Neutrophil (primary cell): ENCODE measurements around the gene KASH5.

Experiments used
- H3K27ac ChIP-seq: fragments of 200-600 bp; sonication (generic); 2 replicates; pipeline ENCODE4 v1.5.1; 2016; ENCODE audit warnings: mild to moderate bottlenecking, moderate library complexity
- H3K27me3 ChIP-seq: fragments of 200-600 bp; sonication (generic); 2 replicates; pipeline ENCODE4 v1.6.0; 2016; ENCODE audit warnings: mild to moderate bottlenecking
- H3K36me3 ChIP-seq: fragments of 200-600 bp; sonication (generic); 2 replicates; pipeline ENCODE4 v1.5.1; 2017
- H3K4me1 ChIP-seq, 2 experiments: fragments of 200-600 bp in 1 of 2; sonication (generic) in 1 of 2; 1 replicate in 1 of 2; 2 replicates in 1 of 2; pipeline versions ENCODE4 v1.5.1 to v1.6.1; 2013 to 2016; ENCODE audit warnings: low read depth in 1 of 2, low read length in 1 of 2, mild to moderate bottlenecking in 1 of 2, moderate library complexity in 1 of 2; ENCODE audit not compliant: control insufficient read depth in 1 of 2, insufficient read depth in 1 of 2
- H3K4me3 ChIP-seq, 2 experiments: fragments of 200-600 bp in 1 of 2; sonication (generic) in 1 of 2; 1 replicate in 1 of 2; 2 replicates in 1 of 2; pipeline ENCODE4 v1.5.1; 2013 to 2016; ENCODE audit warnings: low read depth in 1 of 2, low read length in 1 of 2, mild to moderate bottlenecking in 1 of 2, moderate library complexity in 1 of 2
- H3K9me3 ChIP-seq: fragments of 200-600 bp; sonication (generic); 2 replicates; pipeline ENCODE4 v1.5.1; 2016
- CTCF ChIP-seq: fragments of 200-600 bp; sonication (generic); IDR thresholded peaks from 2 replicates; pipeline ENCODE4 v1.5.1; 2016; ENCODE audit warnings: antibody characterized with exemption

Gene KASH5

DNA sequence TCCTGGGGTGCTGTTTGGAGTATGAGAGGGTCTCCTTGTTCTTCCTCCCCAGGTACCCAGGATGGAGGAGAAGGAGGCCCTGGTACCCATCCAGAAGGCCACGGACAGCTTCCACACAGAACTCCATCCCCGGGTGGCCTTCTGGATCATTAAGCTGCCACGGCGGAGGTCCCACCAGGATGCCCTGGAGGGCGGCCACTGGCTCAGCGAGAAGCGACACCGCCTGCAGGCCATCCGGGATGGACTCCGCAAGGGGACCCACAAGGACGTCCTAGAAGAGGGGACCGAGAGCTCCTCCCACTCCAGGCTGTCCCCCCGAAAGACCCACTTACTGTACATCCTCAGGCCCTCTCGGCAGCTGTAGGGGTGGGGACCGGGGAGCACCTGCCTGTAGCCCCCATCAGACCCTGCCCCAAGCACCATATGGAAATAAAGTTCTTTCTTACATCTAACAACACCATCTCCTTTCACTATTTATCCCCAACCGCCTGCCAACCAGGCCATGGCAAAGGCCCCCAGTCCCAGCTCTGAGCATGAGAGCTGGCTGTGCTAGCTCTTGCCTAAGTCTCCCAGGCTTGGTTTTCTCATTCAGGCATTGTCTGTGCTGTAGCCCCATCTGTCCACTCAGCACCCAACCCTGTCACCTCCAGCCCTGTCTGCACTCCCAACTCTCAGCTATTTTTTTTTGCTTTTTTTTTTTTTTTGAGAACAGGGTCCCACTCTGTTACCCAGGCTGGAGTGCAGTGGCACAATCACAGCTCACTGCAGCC, 13.2 kb upstream of the KASH5 start:
- Histone ChIP-seq H3K4me3 (no peak overlapping the region), H3K4me1 (no peaks in the 10 kb centered on the region), H3K27me3 (no peaks in the 10 kb centered on the region), H3K27ac (no peak overlapping the region), H3K9me3 (no peaks in the 10 kb centered on the region), H3K36me3 (no peaks in the 10 kb centered on the region)
- TF ChIP-seq CTCF, result no peak

DNA sequence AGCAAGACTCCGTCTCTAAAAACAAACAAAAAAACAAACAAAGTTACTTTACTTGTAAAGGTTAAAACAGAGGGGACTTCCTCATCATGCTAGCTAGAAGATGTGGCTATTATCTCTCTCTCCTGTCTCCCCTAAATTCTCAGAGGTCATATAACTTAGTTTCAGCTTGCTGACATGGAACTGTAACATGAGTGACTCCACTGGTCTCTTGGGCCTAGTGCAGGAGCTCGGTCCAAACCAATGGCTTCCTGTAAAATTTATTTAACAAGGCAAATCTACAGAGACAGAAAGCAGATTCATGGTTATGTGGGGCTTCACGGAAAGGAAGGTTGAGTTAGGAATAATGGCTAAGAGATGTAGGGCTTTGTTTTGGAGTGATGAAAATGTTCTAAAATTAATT, 9.5 kb upstream of the KASH5 start:
- Histone ChIP-seq H3K9me3 (no peaks in the 10 kb centered on the region), H3K27ac (no peak overlapping the region), H3K4me3 (no peak overlapping the region), H3K27me3 (no peaks in the 10 kb centered on the region), H3K4me1 (no peaks in the 10 kb centered on the region), H3K36me3 (no peaks in the 10 kb centered on the region)
- TF ChIP-seq CTCF, result no peak

GRCh38 chr19:49380391-49380790, 7.7 kb upstream of the KASH5 start:
- H3K27me3 ChIP-seq, result no peaks in the 10 kb centered on the region
- H3K9me3 ChIP-seq, result no peaks in the 10 kb centered on the region
- no peak overlapping the region for H3K4me3 ChIP-seq
- no peak overlapping the region for H3K27ac ChIP-seq
- no peak for TF ChIP-seq CTCF
- H3K36me3 ChIP-seq, result no peaks in the 10 kb centered on the region
- H3K4me1 ChIP-seq, result no peaks in the 10 kb centered on the region

DNA sequence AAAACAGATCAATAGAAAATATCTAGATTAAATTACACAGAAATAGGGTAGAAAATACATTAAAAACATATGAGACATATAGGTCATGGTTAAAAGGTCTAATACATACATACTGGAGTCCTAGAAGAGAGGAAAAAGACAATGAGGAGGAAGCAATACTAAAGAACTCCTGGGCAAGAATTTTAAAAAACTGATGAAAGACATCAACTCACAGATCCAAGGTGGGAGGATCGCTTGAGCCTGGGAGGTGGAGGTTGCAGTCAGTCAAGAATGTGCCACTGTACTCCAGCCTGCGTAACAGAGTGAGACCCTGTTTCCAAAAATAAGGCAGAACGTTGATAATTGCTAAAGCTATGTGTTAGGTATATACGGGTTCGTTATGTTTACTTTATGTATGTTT, 5.4 kb upstream of the KASH5 start:
- Histone ChIP-seq H3K36me3 (no peaks in the 10 kb centered on the region), H3K4me1 (no peaks in the 10 kb centered on the region), H3K4me3 (no peak overlapping the region), H3K9me3 (no peaks in the 10 kb centered on the region), H3K27ac (no peak overlapping the region), H3K27me3 (peaks cover 3% of the 10 kb centered on the region)
- TF ChIP-seq CTCF, result no peak

DNA sequence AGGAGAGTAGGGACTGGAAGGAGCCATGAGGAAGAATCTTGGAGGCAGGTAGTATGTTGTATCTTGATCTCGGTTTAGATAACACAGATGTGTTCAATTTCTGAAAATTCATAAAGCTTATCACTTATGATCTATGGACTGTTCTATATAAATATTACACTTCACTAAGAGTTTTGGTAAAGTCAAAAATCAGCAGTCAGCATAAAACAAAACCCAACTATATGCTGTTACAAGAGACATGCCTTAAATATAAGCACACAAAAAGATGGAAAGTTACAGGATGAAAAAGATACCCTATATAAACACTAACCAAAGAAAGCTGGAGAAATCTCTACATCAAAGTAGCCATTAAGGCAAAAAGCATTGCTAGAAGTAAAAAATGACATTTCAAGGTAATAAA, 4.5 kb upstream of the KASH5 start:
- no peaks in the 10 kb centered on the region for H3K36me3 ChIP-seq
- no peaks in the 10 kb centered on the region for H3K9me3 ChIP-seq
- H3K27ac ChIP-seq, result no peak overlapping the region
- TF ChIP-seq CTCF, result no peak
- no peak overlapping the region for H3K4me3 ChIP-seq
- H3K4me1 ChIP-seq, result no peaks in the 10 kb centered on the region
- peaks cover 3% of the 10 kb centered on the region for H3K27me3 ChIP-seq
